GM23338 (cell line): ENCODE results near the gene MCTP1. TPM values are rescaled to one million over a fixed set of nuclear protein-coding genes. Genes with fewer than 3 reads are reported as not detected.

Experiments
- ATAC-seq: fragments of 200-7000 bp; cut with Tn5 transposase; 3 replicates; pipeline ENCODE4 v1.9.1; 2020
- DNase-seq: peaks from one replicate; pipeline ENCODE4 v3.0.0-alpha.2; 2015; ENCODE audit warnings: low spot score
- H2AFZ ChIP-seq: fragments of 200-600 bp; sonication (generic); 2 replicates; pipeline ENCODE4 v1.8.0; 2016; ENCODE audit warnings: antibody characterized with exemption, mild to moderate bottlenecking, moderate library complexity
- H3F3A ChIP-seq: fragments of 200-600 bp; sonication (generic); replicated peaks from 2 replicates; pipeline ENCODE4 v1.8.0; 2017; ENCODE audit warnings: antibody characterized with exemption, mixed run types, low read depth
- H3K27ac ChIP-seq: fragments of 200-600 bp; sonication (generic); 2 replicates; pipeline ENCODE4 v1.6.1; 2016; ENCODE audit warnings: low read depth
- H3K27me3 ChIP-seq: fragments of 200-600 bp; sonication (generic); 2 replicates; pipeline ENCODE4 v1.8.0; 2016; ENCODE audit warnings: mild to moderate bottlenecking, mixed run types, moderate library complexity; ENCODE audit not compliant: insufficient read depth
- H3K36me3 ChIP-seq: fragments of 200-600 bp; sonication (generic); 2 replicates; pipeline ENCODE4 v1.8.0; 2016; ENCODE audit warnings: mild to moderate bottlenecking; ENCODE audit not compliant: insufficient read depth
- H3K4me1 ChIP-seq: fragments of 200-600 bp; sonication (generic); 2 replicates; pipeline ENCODE4 v1.8.0; 2016; ENCODE audit warnings: mild to moderate bottlenecking, moderate library complexity; ENCODE audit not compliant: insufficient read depth
- H3K4me2 ChIP-seq: fragments of 200-600 bp; sonication (generic); 2 replicates; pipeline ENCODE4 v1.7.1; 2017; ENCODE audit warnings: mixed run types
- H3K4me3 ChIP-seq: fragments of 200-600 bp; sonication (generic); 2 replicates; pipeline ENCODE4 v1.6.1; 2016; ENCODE audit warnings: mixed run types
- H3K79me2 ChIP-seq: fragments of 200-600 bp; sonication (generic); replicated peaks from 2 replicates; pipeline ENCODE4 v1.8.0; 2017; ENCODE audit warnings: mild to moderate bottlenecking; ENCODE audit not compliant: insufficient read depth
- H3K9me2 ChIP-seq: fragments of 200-600 bp; sonication (generic); 2 replicates; pipeline ENCODE4 v1.8.0; 2017; ENCODE audit not compliant: insufficient read depth
- H4K20me1 ChIP-seq: fragments of 200-600 bp; sonication (generic); replicated peaks from 2 replicates; pipeline ENCODE4 v1.8.0; 2017; ENCODE audit warnings: mild to moderate bottlenecking; ENCODE audit not compliant: insufficient read depth
- H3K27ac Mint-ChIP-seq: 2 replicates; pipeline ENCODE4 v1.8.0; 2020; ENCODE audit warnings: inconsistent platforms, mild to moderate bottlenecking, moderate library complexity, mixed read lengths
- H3K27me3 Mint-ChIP-seq: 3 replicates; pipeline ENCODE4 v1.8.0; 2022; ENCODE audit warnings: low read depth, mild to moderate bottlenecking, moderate library complexity, mixed read lengths, inconsistent platforms; ENCODE audit not compliant: insufficient read depth, poor library complexity
- H3K36me3 Mint-ChIP-seq: 3 replicates; pipeline ENCODE4 v1.8.0; 2021; ENCODE audit warnings: low read depth, mild to moderate bottlenecking, inconsistent platforms, moderate library complexity, mixed read lengths
- H3K4me1 Mint-ChIP-seq: 3 replicates; pipeline ENCODE4 v1.8.0; 2020; ENCODE audit warnings: mild to moderate bottlenecking, inconsistent platforms, mixed read lengths
- H3K4me3 Mint-ChIP-seq: 3 replicates; pipeline ENCODE4 v1.8.0; 2021; ENCODE audit warnings: moderate library complexity, mild to moderate bottlenecking, inconsistent platforms, mixed read lengths
- H3K9me3 Mint-ChIP-seq: 3 replicates; pipeline ENCODE4 v1.8.0; 2020; ENCODE audit warnings: moderate library complexity, mild to moderate bottlenecking, inconsistent platforms, mixed read lengths
- CREB1 ChIP-seq: fragments of 250-450 bp; sonication (Bioruptor Pico); IDR thresholded peaks from 2 replicates; pipeline ENCODE4 v1.5.0; 2020; ENCODE audit warnings: low read depth, mild to moderate bottlenecking, moderate library complexity
- NANOG ChIP-seq: IDR thresholded peaks from 2 replicates; pipeline ENCODE4 v1.6.1; 2016; ENCODE audit warnings: antibody characterized with exemption, borderline replicate concordance
- POLR2AphosphoS5 ChIP-seq: IDR thresholded peaks from 2 replicates; pipeline ENCODE4 v1.6.1; 2016; ENCODE audit warnings: antibody characterized with exemption, low read depth
- STAT1 ChIP-seq: IDR thresholded peaks from one replicate; pipeline ENCODE4 v1.6.1; 2016; ENCODE audit warnings: antibody characterized with exemption; ENCODE audit not compliant: unreplicated experiment
- ZNF331 ChIP-seq: fragments of 250-450 bp; sonication (Bioruptor Pico); IDR thresholded peaks from 2 replicates; pipeline ENCODE4 v1.5.0; 2020; ENCODE audit warnings: low read depth, mild to moderate bottlenecking, moderate library complexity
- polyA plus RNA-seq: library from polyadenylated mRNA; unstranded; fragments of >200 nt; fragmentation: Nextera tagmentation; extraction: Ambion mirVana; gene quantifications from 2 replicates; pipeline ENCODE4 v1.2.1, GENCODE V29; 2016
- total RNA-seq: library from RNA; depleted of rRNA; stranded (reverse); fragments of >200 nt; shearing (Covaris generic); gene quantifications from 2 replicates; pipeline ENCODE4 v1.2.3, GENCODE V29; 2014
- TF ChIP-seq, protein P1 (sequence below): fragments of 250-450 bp; sonication (Bioruptor Pico); IDR thresholded peaks from 2 replicates; pipeline ENCODE4 v1.5.0; 2020; ENCODE audit warnings: mild to moderate bottlenecking, moderate library complexity

MCTP1 gene
- total and polyA plus RNA-seq, 2 experiments from 2014 or later: 3.7 to 4.2 TPM

- TF ChIP-seq, protein P1, sequence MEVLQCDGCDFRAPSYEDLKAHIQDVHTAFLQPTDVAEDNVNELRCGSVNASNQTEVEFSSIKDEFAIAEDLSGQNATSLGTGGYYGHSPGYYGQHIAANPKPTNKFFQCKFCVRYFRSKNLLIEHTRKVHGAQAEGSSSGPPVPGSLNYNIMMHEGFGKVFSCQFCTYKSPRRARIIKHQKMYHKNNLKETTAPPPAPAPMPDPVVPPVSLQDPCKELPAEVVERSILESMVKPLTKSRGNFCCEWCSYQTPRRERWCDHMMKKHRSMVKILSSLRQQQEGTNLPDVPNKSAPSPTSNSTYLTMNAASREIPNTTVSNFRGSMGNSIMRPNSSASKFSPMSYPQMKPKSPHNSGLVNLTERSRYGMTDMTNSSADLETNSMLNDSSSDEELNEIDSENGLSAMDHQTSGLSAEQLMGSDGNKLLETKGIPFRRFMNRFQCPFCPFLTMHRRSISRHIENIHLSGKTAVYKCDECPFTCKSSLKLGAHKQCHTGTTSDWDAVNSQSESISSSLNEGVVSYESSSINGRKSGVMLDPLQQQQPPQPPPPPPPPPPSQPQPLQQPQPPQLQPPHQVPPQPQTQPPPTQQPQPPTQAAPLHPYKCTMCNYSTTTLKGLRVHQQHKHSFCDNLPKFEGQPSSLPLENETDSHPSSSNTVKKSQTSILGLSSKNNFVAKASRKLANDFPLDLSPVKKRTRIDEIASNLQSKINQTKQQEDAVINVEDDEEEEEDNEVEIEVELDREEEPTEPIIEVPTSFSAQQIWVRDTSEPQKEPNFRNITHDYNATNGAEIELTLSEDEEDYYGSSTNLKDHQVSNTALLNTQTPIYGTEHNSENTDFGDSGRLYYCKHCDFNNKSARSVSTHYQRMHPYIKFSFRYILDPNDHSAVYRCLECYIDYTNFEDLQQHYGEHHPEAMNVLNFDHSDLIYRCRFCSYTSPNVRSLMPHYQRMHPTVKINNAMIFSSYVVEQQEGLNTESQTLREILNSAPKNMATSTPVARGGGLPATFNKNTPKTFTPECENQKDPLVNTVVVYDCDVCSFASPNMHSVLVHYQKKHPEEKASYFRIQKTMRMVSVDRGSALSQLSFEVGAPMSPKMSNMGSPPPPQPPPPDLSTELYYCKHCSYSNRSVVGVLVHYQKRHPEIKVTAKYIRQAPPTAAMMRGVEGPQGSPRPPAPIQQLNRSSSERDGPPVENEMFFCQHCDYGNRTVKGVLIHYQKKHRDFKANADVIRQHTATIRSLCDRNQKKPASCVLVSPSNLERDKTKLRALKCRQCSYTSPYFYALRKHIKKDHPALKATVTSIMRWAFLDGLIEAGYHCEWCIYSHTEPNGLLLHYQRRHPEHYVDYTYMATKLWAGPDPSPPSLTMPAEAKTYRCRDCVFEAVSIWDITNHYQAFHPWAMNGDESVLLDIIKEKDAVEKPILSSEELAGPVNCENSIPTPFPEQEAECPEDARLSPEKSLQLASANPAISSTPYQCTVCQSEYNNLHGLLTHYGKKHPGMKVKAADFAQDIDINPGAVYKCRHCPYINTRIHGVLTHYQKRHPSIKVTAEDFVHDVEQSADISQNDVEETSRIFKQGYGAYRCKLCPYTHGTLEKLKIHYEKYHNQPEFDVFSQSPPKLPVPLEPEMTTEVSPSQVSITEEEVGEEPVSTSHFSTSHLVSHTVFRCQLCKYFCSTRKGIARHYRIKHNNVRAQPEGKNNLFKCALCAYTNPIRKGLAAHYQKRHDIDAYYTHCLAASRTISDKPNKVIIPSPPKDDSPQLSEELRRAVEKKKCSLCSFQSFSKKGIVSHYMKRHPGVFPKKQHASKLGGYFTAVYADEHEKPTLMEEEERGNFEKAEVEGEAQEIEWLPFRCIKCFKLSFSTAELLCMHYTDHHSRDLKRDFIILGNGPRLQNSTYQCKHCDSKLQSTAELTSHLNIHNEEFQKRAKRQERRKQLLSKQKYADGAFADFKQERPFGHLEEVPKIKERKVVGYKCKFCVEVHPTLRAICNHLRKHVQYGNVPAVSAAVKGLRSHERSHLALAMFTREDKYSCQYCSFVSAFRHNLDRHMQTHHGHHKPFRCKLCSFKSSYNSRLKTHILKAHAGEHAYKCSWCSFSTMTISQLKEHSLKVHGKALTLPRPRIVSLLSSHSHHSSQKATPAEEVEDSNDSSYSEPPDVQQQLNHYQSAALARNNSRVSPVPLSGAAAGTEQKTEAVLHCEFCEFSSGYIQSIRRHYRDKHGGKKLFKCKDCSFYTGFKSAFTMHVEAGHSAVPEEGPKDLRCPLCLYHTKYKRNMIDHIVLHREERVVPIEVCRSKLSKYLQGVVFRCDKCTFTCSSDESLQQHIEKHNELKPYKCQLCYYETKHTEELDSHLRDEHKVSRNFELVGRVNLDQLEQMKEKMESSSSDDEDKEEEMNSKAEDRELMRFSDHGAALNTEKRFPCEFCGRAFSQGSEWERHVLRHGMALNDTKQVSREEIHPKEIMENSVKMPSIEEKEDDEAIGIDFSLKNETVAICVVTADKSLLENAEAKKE (CRISPR knock-in tag): no peak
These were observed 132.8 kb downstream of the MCTP1 start (continued) for GRCh38 chr5:95152131-95152530.

- Mint-ChIP-seq H3K27me3 (no peaks in the 10 kb centered on the region), H3K4me3 (no peak overlapping the region)
- H3F3A ChIP-seq: no peaks in the 10 kb centered on the region
- TF ChIP-seq NANOG (no peak), CREB1 (no peak), POLR2AphosphoS5 (no peak), STAT1 (no peak), ZNF331 (CRISPR knock-in tag) (no peak)
- TF ChIP-seq, protein P1 (CRISPR knock-in tag): no peak
These were observed 133.2 kb downstream of the MCTP1 start for GRCh38 chr5:95151694-95152093.

More at GRCh38 chr5:95151694-95152093, 133.2 kb downstream of the MCTP1 start:
- no peak overlapping the region for H3K27ac ChIP-seq
- H3K4me3 ChIP-seq: no peak overlapping the region
- H3K4me1 ChIP-seq: peaks cover 20% of the 10 kb centered on the region
- H3K36me3 ChIP-seq: no peaks in the 10 kb centered on the region
- Mint-ChIP-seq H3K9me3 (peaks cover 14% of the 10 kb centered on the region), H3K36me3 (peaks cover 17% of the 10 kb centered on the region; the same call in 2 of the 3 replicates), H3K27ac (0 out of 2 replicates have a peak overlapping the region, but pooled peaks have one; percentile 1), H3K4me1 (peaks cover 20% of the 10 kb centered on the region)
- no peak overlapping the region for H3K4me2 ChIP-seq
- peaks cover 8% of the 10 kb centered on the region; the same call in 1 of the 2 replicates for H3K9me2 ChIP-seq
- H4K20me1 ChIP-seq: no peaks in the 10 kb centered on the region
- no peak for DNase-seq
- no peaks in the 10 kb centered on the region for H3K79me2 ChIP-seq
- ATAC-seq: no peak
- no peaks in the 10 kb centered on the region for H3K27me3 ChIP-seq
- H2AFZ ChIP-seq: no peak overlapping the region
